ENCODE results near the gene SSPN. TPM values are rescaled to one million over a fixed set of nuclear protein-coding genes. Genes with fewer than 3 reads are reported as not detected.
A peak's percentile ranks its signal among the peaks of the same experiment; 100 is the strongest.

Gene SSPN
- total RNA-seq, 3 donors from 2014 or later, result 12.8 to 42.7 (median 19.0) TPM

DNA sequence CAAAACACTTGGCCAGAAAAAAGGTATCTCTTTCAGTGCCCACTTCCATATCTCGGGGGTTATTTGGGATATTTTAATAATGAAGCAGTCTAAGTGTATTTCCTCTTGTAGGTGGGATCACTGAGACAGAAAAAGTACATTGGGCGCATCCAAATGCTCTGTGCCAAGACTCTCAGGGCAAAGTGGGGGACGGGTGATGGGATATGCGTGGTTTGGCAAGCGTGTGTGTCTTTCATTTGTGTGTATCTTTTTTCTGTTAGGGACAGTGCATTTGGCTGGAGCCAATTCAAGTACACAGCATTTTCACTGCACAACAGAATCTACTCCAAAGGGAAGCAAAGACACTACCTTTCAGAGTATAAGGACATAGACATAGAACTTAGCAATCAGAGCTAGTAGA is 29.3 kb downstream of the SSPN start:
- intact Hi-C loops (cut with DNase I, micrococcal nuclease), result no loop called here
- Histone ChIP-seq H3K9me3 (no peaks in the 10 kb centered on the region), H3K4me3 (no peak overlapping the region), H3K36me3 (ENCODE audit: low read depth) (no peaks in the 10 kb centered on the region), H3K4me1 (ENCODE audit: low read depth) (no peaks in the 10 kb centered on the region)
- ATAC-seq (no peak), DNase-seq (no peak)
- TF ChIP-seq, protein P1, sequence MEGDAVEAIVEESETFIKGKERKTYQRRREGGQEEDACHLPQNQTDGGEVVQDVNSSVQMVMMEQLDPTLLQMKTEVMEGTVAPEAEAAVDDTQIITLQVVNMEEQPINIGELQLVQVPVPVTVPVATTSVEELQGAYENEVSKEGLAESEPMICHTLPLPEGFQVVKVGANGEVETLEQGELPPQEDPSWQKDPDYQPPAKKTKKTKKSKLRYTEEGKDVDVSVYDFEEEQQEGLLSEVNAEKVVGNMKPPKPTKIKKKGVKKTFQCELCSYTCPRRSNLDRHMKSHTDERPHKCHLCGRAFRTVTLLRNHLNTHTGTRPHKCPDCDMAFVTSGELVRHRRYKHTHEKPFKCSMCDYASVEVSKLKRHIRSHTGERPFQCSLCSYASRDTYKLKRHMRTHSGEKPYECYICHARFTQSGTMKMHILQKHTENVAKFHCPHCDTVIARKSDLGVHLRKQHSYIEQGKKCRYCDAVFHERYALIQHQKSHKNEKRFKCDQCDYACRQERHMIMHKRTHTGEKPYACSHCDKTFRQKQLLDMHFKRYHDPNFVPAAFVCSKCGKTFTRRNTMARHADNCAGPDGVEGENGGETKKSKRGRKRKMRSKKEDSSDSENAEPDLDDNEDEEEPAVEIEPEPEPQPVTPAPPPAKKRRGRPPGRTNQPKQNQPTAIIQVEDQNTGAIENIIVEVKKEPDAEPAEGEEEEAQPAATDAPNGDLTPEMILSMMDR (IDR thresholded peaks at IDR 0.05), result no peak

DNA sequence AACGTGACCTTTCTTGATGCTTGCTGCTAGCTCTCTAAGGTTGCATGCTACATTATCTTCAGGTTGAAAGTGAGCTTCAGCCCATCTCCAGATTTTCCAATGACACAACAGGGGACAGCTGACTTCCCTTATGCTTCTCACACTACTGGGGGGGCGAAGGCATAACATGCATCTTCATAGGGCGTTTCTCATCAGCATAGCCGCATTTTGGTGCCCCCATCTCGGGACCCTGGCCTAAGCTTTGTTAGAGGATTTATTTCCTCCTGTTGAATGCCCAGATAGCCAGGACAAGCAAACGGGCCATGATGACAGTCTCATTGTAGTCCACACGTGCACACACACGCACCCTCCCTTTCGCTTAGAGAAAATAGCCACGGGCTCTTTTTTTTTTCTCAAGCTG is 30.7 kb downstream of the SSPN start:
- ATAC-seq (peak; percentile 30), DNase-seq (no peak)
- Histone ChIP-seq H3K9me3 (no peaks in the 10 kb centered on the region), H3K4me1 (ENCODE audit: low read depth) (no peaks in the 10 kb centered on the region), H3K4me3 (no peak overlapping the region), H3K36me3 (ENCODE audit: low read depth) (no peaks in the 10 kb centered on the region)
- TF ChIP-seq, protein P1 (IDR thresholded peaks at IDR 0.05), result no peak
- intact Hi-C loops (cut with DNase I, micrococcal nuclease), result no loop called here

DNA sequence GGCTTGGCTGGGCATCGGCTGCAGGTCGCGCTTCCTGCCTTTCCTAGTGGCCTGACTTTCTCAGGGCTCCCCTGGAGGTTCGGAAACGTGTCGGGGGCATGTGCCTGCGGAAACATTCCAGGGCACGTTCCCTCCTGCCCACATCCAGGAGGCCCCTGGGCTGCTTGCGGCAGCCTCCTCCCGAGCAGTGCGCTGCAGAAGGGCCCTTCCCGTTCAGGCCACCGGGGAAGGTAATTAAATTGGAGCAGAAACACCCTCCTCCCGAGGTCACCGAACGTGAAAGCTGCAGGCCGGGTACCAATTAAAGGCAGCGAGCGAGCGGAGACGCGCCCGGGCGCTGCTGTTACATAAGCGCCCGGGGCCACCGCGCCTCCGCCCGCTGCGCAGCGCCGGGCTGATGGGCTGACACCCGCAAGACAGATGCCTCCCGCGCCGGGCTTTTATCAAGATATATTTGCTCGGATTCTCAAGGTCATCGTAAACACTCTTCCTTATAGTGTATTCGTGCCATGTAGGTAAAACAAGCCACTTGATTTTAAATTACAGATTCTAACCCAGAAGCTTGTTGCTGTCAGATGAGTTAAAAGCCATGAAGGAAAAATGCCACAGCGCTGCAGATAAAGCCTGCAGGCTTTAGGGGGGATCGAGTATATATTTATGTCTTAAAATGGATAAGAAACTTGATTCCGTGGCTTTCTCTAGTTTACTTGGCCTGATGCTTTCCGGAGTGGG is 31.4 kb downstream of the SSPN start:
- TF ChIP-seq, protein P1 (IDR thresholded peaks at IDR 0.05), result no peak
- peak in 2 of 3 donors; percentile 59 to 67 for DNase-seq
- intact Hi-C loops (cut with DNase I, micrococcal nuclease), result no loop called here

DNA sequence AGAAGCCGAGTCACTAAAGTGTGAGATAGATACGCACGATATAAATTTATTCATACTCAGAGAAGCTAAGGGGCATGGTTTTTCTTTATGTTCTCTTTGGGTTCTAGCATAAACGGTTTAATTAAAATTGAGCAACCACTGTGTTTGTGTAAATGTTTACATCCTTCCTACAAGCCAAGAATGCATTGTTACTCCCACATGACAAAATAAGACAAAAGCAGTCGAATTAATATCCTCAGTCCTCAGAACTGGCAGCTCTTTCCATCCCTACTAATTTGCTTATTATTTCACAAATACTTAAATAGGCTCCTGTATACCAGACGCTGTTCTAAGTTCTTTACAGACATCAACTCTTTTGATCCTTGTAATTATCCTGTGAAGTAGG is 32.0 kb downstream of the SSPN start:
- Histone ChIP-seq H3K4me3 (no peak overlapping the region), H3K4me1 (ENCODE audit: low read depth) (no peaks in the 10 kb centered on the region), H3K9me3 (no peaks in the 10 kb centered on the region), H3K36me3 (ENCODE audit: low read depth) (no peaks in the 10 kb centered on the region)
- intact Hi-C loops (cut with DNase I, micrococcal nuclease), result no loop called here
- TF ChIP-seq, protein P1 (IDR thresholded peaks at IDR 0.05), result no peak
- DNase-seq, result no peak
- ATAC-seq, result no peak

More for the DNA sequence above, 31.4 kb downstream of the SSPN start:
- no peak overlapping the region for H3K4me3 ChIP-seq
- no peaks in the 10 kb centered on the region for H3K36me3 ChIP-seq (ENCODE audit: low read depth)
- H3K4me1 ChIP-seq (ENCODE audit: low read depth), result no peaks in the 10 kb centered on the region
- ATAC-seq, result peak; percentile 92
- H3K9me3 ChIP-seq, result no peaks in the 10 kb centered on the region

DNA sequence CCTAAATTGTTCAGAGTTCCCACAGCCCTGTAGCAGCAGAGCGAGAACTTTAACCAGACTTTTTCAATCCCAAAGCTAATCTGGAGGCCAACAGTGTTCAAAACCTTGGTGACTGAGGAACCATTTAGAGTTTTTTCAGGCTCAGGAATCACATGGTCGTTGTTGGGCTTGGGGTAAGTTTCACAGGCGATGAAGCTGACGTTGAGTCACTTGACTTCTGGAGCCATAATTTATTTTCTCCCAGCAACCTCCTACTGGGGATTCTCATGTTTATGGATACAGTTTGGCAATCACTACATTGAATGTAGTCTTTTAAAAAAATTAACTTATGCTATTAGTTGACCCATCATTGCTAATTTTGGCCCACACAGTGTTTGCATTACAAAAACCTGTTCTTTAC is 34.5 kb downstream of the SSPN start:
- TF ChIP-seq, protein P1 (IDR thresholded peaks at IDR 0.05), result no peak
- DNase-seq (no peak), ATAC-seq (no peak)
- no peaks in the 10 kb centered on the region for H3K36me3 ChIP-seq (ENCODE audit: low read depth)
- intact Hi-C loops (cut with DNase I, micrococcal nuclease), result no loop called here
- H3K4me1 ChIP-seq (ENCODE audit: low read depth), result no peaks in the 10 kb centered on the region
- H3K4me3 ChIP-seq, result no peak overlapping the region
- no peaks in the 10 kb centered on the region for H3K9me3 ChIP-seq

Data from mucosa of descending colon (tissue), 3 donors.